Neural progenitor cell (in vitro differentiated cells): ENCODE measurements around the gene TMEM232.

ENCODE experiments used
- CTCF ChIP-seq: fragments of 200-600 bp; sonication (generic); IDR thresholded peaks from 2 replicates; pipeline ENCODE4 v1.5.1; 2017; ENCODE audit warnings: antibody characterized with exemption, mild to moderate bottlenecking
- EZH2 ChIP-seq: fragments of 200-600 bp; sonication (generic); IDR thresholded peaks from 2 replicates; pipeline ENCODE4 v1.6.1; 2017; ENCODE audit warnings: antibody characterized with exemption, mild to moderate bottlenecking, moderate library complexity
- EZH2phosphoT487 ChIP-seq: fragments of 200-600 bp; sonication (generic); IDR thresholded peaks from 2 replicates; pipeline ENCODE4 v1.6.1; 2017; ENCODE audit warnings: antibody characterized with exemption

- TF ChIP-seq EZH2phosphoT487 = no peak
- TF ChIP-seq CTCF = no peak
- TF ChIP-seq EZH2 = no peak
Measured at GRCh38 chr5:110616009-110616408, 110.5 kb downstream of the TMEM232 start.
